GM23248 (cell line): ENCODE results near the gene GDI2.

Experiments
- EZH2 ChIP-seq: fragments of 200-600 bp; sonication (generic); IDR thresholded peaks from 2 replicates; pipeline ENCODE4 v1.6.1; 2018; ENCODE audit warnings: antibody characterized with exemption, mild to moderate bottlenecking; ENCODE audit not compliant: insufficient read depth, poor library complexity, severe bottlenecking
- EZH2phosphoT487 ChIP-seq: fragments of 200-600 bp; sonication (generic); IDR thresholded peaks from 2 replicates; pipeline ENCODE4 v1.6.1; 2018; ENCODE audit warnings: antibody characterized with exemption, moderate library complexity, mild to moderate bottlenecking, low read depth; ENCODE audit not compliant: insufficient read depth

GRCh38 chr10:5804386-5804785 lies 8.8 kb downstream of the GDI2 start:
- no peak for TF ChIP-seq EZH2
- TF ChIP-seq EZH2phosphoT487: no peak
